Pancreas (tissue), 10 donors: ENCODE data around the gene DET1. TPM values are rescaled to one million over a fixed set of nuclear protein-coding genes. Genes with fewer than 3 reads are reported as not detected.

ENCODE experiments used
- ATAC-seq, 4 donors: fragments of 200-7000 bp; cut with Tn5 transposase; one replicate each; pipeline versions ENCODE4 v1.8.0 to v1.9.1; 2020; ENCODE audit warnings: mild to moderate bottlenecking in 4 of 4, moderate library complexity in 4 of 4
- DNase-seq, 6 donors: peaks; one replicate each; pipeline ENCODE4 v3.0.0-alpha.2; 2020
- FAIRE-seq: peaks from 2 replicates; lab custom pipeline; 2012; peaks lifted over from hg19 to GRCh38; lab: Jason Lieb, UNC
- H3K27ac ChIP-seq, 4 donors: fragments of 200-600 bp; sonication (generic); 1 replicate in 3 of 4; 2 replicates in 1 of 4; pipeline versions ENCODE4 v1.5.0 to v1.8.0; 2020
- H3K27me3 ChIP-seq, 4 donors: fragments of 200-600 bp; one replicate each; pipeline ENCODE4 v1.8.0; 2021
- H3K36me3 ChIP-seq, 3 donors: fragments of 200-600 bp; sonication (generic) in 1 of 3; one replicate each; pipeline versions ENCODE4 v1.5.0 to v1.8.0; 2020 to 2021
- H3K4me1 ChIP-seq, 3 donors: fragments of 200-600 bp; one replicate each; pipeline ENCODE4 v1.8.0; 2021
- H3K4me3 ChIP-seq, 4 donors: fragments of 200-600 bp; sonication (generic) in 2 of 4; one replicate each; pipeline versions ENCODE4 v1.5.0 to v1.8.0; 2020 to 2021
- H3K9me3 ChIP-seq, 4 donors: fragments of 200-600 bp; one replicate each; pipeline ENCODE4 v1.8.0; 2021
- WGBS, 2 donors: extraction: QIAGEN DNeasy Blood & Tissue Kit; methylation state at CpG; one replicate each; pipeline ENCODE4 v1.1.7; 2013; 5-methylcytosine and 5-hydroxymethylcytosine counted together
- intact Hi-C, 3 donors: fragments of 100-400 bp; cut with DNase I; formaldehyde crosslinking; loops; one replicate each; pipeline versions ENCODE4 v1.11.1 to v1.14.2; 2022
- polyA plus RNA-seq, 2 donors: library from polyadenylated mRNA; stranded (reverse); fragments of 200-250 nt; gene quantifications; one replicate each; pipeline ENCODE4 v1.2.3, GENCODE V29; 2013
- total RNA-seq, 6 donors: library from RNA; stranded (reverse); fragmentation: NEBNext Ultra II Directional in 4 of 6; extraction: Animal tissue kit (Norgen Biotek cat#: 25700) in 4 of 6; gene quantifications; one replicate each; pipeline versions ENCODE4 v1.2.1 to v1.2.4, GENCODE V29; 2021 to 2023
- TF ChIP-seq, protein P1 (sequence below), 4 donors: fragments of 200-600 bp; sonication (generic) in 3 of 4; IDR thresholded peaks; one replicate each; pipeline versions ENCODE4 v1.5.0 to v1.8.0; 2021; ENCODE audit warnings: antibody characterized with exemption in 4 of 4
- donor health status: healthy with polysubstance abuse.
- donor health status: DM: no; HTN: no; CAD: no; lungs with moderate emphysema.
- donor health status: DM: no; HTN: no; CAD: no.
- donor health status: control.
- donor health status: control.
- donor health status: Bipolar disorder and iron deficiency.
- donor health status: DM: yes; HTN: yes; CAD: no.
- donor health status: DM: no; HTN: no; CAD: no.
- donor health status: DM: no; HTN: no; CAD: no.
- donor health status: DM: yes; HTN: yes; CAD: no.

DET1 gene
- total and polyA plus RNA-seq, 8 donors = 2.2 to 4.2 (median 3.0) TPM

DNA sequence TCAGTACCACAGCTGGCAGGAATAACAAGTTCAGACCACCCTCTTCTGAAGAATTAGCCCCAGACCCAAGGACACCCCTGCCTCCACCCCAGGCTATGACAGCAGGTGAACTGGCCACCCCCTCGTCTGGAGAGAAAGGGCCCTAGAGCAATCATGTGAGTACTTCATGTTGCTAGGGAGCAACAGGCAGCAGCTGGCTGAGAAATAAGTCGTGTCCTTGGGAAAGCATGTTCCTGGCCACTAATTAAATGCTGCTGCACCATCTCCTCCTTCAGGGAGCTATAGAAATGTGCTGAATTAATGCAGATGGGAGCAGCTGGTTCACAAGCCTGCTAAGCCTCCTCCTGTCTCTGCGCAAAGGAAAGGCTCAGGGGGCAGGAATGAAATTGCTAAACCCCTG lies 47.5 kb downstream of the DET1 start:
- Histone ChIP-seq H3K4me1 (no peaks in the 10 kb centered on the region), H3K4me3 (no peak overlapping the region), H3K27ac (no peak overlapping the region), H3K9me3 (no peaks in the 10 kb centered on the region), H3K27me3 (no peaks in the 10 kb centered on the region), H3K36me3 (peaks cover 0 to 4% (median 0%) of the 10 kb centered on the region in 3 donors)
- WGBS, 2 donors = 71 to 74% methylated on average over 3 of the region's 3 CpGs
- FAIRE-seq (no peak), ATAC-seq (peak in 2 of 4 donors; percentile 77 to 79), DNase-seq (no peak)
- intact Hi-C loops = no loop called here
- TF ChIP-seq, protein P1, sequence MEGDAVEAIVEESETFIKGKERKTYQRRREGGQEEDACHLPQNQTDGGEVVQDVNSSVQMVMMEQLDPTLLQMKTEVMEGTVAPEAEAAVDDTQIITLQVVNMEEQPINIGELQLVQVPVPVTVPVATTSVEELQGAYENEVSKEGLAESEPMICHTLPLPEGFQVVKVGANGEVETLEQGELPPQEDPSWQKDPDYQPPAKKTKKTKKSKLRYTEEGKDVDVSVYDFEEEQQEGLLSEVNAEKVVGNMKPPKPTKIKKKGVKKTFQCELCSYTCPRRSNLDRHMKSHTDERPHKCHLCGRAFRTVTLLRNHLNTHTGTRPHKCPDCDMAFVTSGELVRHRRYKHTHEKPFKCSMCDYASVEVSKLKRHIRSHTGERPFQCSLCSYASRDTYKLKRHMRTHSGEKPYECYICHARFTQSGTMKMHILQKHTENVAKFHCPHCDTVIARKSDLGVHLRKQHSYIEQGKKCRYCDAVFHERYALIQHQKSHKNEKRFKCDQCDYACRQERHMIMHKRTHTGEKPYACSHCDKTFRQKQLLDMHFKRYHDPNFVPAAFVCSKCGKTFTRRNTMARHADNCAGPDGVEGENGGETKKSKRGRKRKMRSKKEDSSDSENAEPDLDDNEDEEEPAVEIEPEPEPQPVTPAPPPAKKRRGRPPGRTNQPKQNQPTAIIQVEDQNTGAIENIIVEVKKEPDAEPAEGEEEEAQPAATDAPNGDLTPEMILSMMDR (IDR thresholded peaks at IDR 0.05) = no peak

DNA sequence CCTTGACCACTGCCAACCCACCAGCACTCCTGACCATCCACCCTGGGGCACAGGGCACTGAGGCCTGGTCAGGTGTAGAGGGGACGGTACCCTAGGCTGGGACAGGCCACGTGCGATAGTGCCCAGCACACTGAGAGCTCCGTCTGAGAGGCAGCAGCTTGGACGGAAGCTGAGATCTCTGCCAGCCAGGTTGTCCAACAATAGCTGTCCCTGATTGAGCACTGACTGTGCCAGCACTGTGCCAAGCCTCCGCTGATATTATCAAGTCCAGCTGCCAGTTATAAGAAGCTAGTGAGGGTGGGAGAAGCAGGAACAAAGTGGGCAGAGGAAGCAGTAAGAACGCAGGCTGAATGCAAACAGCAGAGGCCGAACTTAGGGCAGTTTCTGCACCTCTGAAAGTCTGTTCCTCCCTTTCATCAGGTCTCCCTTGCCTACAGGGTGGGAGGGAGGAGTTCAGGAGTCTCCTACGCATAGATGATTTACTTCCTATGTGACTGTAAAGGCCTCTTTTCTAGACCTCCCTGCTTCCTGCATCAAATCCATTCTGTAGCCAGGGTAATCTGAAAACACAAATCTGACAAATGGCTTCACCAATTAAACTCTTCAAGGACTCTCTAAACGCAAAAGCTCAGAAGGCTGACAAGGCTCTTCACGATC lies 49.2 kb downstream of the DET1 start:
- intact Hi-C loops = no loop called here
- Histone ChIP-seq H3K27ac (no peak overlapping the region), H3K27me3 (no peaks in the 10 kb centered on the region), H3K4me3 (no peak overlapping the region), H3K9me3 (no peaks in the 10 kb centered on the region), H3K36me3 (no peaks in the 10 kb centered on the region), H3K4me1 (no peaks in the 10 kb centered on the region)
- DNase-seq (no peak), FAIRE-seq (no peak), ATAC-seq (no peak)
- WGBS, 2 donors = 84% methylated on average over 11 of the region's 11 CpGs
- TF ChIP-seq, protein P1 (IDR thresholded peaks at IDR 0.05) = no peak

DNA sequence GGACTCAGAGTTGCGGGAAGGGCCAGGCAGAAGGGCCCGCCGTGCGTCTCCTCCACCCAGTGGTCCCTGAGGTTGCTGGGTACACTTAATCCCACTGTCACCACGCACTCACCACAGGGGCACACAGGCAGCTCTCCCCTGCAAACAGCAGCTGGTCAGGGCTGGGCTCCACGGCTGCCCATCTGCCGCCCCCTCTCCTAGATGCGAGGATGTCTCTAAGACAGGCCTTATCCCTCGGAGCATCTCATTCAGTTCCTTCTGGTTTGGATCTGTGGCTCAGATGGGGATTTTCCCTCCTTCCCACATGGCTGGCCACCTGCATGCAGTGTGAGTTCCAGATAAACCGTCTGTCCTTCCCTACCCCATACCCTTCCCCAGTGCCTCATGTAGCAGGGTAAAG lies 52.6 kb downstream of the DET1 start:
- TF ChIP-seq, protein P1 (IDR thresholded peaks at IDR 0.05) = no peak
- FAIRE-seq (no peak), ATAC-seq (no peak), DNase-seq (no peak)
- intact Hi-C loops = no loop called here
- Histone ChIP-seq H3K36me3 (no peaks in the 10 kb centered on the region), H3K4me1 (no peaks in the 10 kb centered on the region), H3K9me3 (no peaks in the 10 kb centered on the region), H3K27ac (no peak overlapping the region), H3K27me3 (no peaks in the 10 kb centered on the region), H3K4me3 (no peak overlapping the region)
- 88 to 91% methylated on average over 10 of the region's 10 CpGs for WGBS, 2 donors

DNA sequence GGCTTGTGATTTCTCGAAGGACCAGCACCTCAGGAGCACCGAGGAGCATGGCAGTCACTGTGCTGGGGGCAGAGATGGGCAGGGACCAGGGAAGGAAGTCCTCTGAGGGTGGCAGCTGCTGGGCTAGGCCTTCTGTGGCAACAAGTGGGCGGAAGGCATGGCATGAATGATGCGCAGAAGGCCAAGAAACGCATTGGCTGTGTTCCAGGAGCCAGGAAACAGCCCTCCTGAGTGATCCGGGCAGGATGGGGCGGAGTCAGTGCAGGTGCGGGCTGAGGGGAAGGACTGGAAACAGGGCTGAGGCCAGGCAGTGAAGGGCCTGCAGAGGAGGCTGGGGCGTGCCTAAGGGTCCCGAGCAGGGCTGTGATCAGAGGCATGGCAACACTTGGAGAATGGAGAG lies 55.3 kb downstream of the DET1 start:
- Histone ChIP-seq H3K4me1 (no peaks in the 10 kb centered on the region), H3K27ac (no peak overlapping the region), H3K36me3 (no peaks in the 10 kb centered on the region), H3K9me3 (no peaks in the 10 kb centered on the region), H3K4me3 (no peak overlapping the region), H3K27me3 (no peaks in the 10 kb centered on the region)
- intact Hi-C loops = no loop called here
- 70 to 73% methylated on average over 10 of the region's 10 CpGs for WGBS, 2 donors
- DNase-seq = no peak
- no peak for FAIRE-seq
- ATAC-seq = no peak
- TF ChIP-seq, protein P1 (IDR thresholded peaks at IDR 0.05) = no peak

DNA sequence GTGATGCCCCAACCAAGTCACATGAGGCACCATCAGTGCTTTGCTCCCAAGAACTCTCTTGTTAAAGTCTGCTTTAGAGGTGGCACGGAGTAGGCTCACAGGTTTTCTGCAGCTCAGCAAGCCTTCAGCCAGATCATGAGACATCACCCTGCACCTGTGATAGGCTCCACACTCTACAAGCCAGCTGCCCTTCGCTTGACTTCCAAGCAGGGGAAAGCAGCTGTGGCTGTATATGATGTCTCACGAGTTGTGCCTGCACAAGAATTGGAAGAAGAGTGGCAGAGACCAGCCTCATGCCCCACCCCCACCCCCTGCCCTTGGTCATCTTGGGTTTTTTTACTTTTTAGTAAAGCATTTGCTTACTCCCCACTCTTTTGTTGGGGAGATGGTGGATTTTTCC lies 56.4 kb downstream of the DET1 start:
- Histone ChIP-seq H3K9me3 (no peaks in the 10 kb centered on the region), H3K27ac (no peak overlapping the region), H3K36me3 (no peaks in the 10 kb centered on the region), H3K4me3 (no peak overlapping the region), H3K4me1 (no peaks in the 10 kb centered on the region), H3K27me3 (no peaks in the 10 kb centered on the region)
- TF ChIP-seq, protein P1 (IDR thresholded peaks at IDR 0.05) = no peak
- DNase-seq (no peak), ATAC-seq (no peak), FAIRE-seq (no peak)
- intact Hi-C loops = no loop called here
- 76 to 87% methylated on average over 3 of the region's 3 CpGs for WGBS, 2 donors
